ENCODE measurements around the gene HOXA11. TPM values are rescaled to one million over a fixed set of nuclear protein-coding genes. Genes with fewer than 3 reads are reported as not detected.

HOXA11 gene
- polyA plus RNA-seq, 1 experiment = 34.0 TPM

DNA sequence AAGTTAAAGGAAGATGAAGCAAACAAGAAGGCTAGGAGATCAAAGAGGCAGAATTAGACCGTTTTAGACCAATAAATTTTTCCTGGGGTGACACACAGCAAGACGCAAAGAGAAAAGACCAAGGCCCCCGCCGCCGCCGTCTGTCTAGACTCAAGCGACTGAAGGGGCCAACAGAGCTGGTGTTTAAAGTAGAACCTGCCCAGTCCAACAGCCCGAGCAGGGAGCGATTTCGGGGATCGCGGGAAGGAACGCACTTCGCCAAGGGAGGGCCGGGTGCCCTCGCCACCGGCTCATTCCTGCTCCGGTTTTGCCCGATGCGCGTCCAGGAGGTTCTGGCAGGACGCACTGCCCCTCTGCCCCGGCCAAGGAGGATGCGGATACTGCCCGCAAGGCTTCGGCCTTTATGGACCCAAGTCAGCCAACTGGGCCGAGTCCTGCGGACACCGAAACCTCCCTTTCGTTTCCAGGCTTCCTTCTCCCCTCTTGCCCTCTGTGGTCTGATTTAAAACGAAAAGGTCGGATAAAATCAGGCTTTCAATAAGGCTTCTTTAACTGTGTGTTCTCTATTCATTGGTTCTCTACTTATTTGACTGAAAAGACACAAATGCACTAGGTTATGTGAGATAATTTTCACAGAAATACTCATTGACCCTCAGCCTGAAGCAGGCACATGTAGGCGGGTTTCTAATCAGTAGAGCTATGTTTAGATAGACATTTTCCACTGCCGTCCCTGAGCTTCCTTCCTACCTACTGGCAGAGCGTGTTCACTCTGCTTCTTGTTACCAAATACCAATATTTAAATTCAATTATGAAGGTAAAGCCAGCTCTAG, 26.4 kb downstream of the HOXA11 start:
- CTCF ChIA-PET = interaction anchor here (0.9 to 1.5 kb wide), 6 partner anchors 8 to 477 kb away, joined by 3 to 7 read pairs (median 4); no protein-coding TSS in a partner anchor
- no peak overlapping the region for H3K4me3 ChIP-seq (ENCODE audit: low read depth, low read length)
- no peaks in the 10 kb centered on the region for H3K27me3 ChIP-seq (ENCODE audit: control insufficient read depth, insufficient read depth, low read length)
- TF ChIP-seq, protein P1, sequence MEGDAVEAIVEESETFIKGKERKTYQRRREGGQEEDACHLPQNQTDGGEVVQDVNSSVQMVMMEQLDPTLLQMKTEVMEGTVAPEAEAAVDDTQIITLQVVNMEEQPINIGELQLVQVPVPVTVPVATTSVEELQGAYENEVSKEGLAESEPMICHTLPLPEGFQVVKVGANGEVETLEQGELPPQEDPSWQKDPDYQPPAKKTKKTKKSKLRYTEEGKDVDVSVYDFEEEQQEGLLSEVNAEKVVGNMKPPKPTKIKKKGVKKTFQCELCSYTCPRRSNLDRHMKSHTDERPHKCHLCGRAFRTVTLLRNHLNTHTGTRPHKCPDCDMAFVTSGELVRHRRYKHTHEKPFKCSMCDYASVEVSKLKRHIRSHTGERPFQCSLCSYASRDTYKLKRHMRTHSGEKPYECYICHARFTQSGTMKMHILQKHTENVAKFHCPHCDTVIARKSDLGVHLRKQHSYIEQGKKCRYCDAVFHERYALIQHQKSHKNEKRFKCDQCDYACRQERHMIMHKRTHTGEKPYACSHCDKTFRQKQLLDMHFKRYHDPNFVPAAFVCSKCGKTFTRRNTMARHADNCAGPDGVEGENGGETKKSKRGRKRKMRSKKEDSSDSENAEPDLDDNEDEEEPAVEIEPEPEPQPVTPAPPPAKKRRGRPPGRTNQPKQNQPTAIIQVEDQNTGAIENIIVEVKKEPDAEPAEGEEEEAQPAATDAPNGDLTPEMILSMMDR (IDR thresholded peaks at IDR 0.05; ENCODE audit: insufficient read depth, low read depth, low read length) = no peak
- H3K36me3 ChIP-seq (ENCODE audit: control insufficient read depth, insufficient read depth, low read length) = peaks cover 7% of the 10 kb centered on the region
- DNase-seq (ENCODE audit: low read depth) = no peak
- POLR2A ChIA-PET = no interaction called here

DNA sequence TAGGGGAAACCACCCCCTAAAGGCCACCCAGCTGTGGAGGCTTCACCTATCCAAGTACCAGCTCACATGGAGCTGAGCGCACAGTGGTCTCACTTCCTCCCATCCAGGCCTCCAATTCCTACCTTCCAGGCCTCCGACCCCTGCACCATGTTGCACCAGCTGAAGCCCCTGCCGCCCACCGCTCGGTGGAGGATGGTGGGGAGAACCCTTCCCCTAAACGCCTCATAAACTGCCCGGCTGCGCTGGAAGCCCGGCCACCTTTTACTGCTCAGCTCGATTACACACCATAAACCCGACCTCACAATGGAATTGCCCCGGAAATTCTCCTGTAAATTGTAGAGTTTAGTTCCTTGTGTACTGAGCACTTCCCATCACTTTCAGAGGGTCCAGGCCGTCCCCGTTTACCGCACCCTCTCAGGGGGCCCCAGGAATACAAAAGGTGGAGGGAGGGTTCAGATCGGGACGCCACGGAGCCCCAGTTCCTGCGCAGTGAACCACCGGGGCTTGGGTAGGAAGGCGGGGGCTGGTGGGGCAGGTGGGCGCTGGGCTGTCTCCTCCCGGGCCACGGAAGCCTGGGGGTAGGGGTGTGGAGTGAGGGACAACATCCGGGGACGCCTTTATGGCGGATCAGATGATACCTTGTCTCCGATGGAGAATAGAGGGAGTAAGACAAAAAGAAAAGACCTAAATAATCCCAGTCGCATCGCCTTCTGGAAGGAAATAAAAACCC, 27.2 kb downstream of the HOXA11 start:
- DNase-seq (ENCODE audit: low read depth) = no peak
- Histone ChIP-seq H3K27me3 (ENCODE audit: control insufficient read depth, insufficient read depth, low read length) (no peaks in the 10 kb centered on the region), H3K4me3 (ENCODE audit: low read depth, low read length) (no peak overlapping the region), H3K36me3 (ENCODE audit: control insufficient read depth, insufficient read depth, low read length) (peaks cover 3% of the 10 kb centered on the region; the same call in 1 of the 2 replicates)
- TF ChIP-seq, protein P1 (IDR thresholded peaks at IDR 0.05; ENCODE audit: insufficient read depth, low read depth, low read length) = no peak
- POLR2A ChIA-PET = no interaction called here
- CTCF ChIA-PET = interaction anchor here (1.2 to 2.1 kb wide), 2 partner anchors 22 to 478 kb away, joined by 3 to 6 read pairs; no protein-coding TSS in a partner anchor

GRCh38 chr7:27156916-27157701, 27.9 kb downstream of the HOXA11 start:
- POLR2A ChIA-PET = interaction anchor here (0.7 to 1.0 kb wide), 2 partner anchors 14 to 28 kb away, joined by 4 to 7 read pairs; partner anchors contain the start of gene HOXA11
- Histone ChIP-seq H3K27me3 (ENCODE audit: control insufficient read depth, insufficient read depth, low read length) (no peaks in the 10 kb centered on the region), H3K4me3 (ENCODE audit: low read depth, low read length) (peak overlapping the region; percentile 74), H3K36me3 (ENCODE audit: control insufficient read depth, insufficient read depth, low read length) (peaks cover 3% of the 10 kb centered on the region; the same call in 1 of the 2 replicates)
- CTCF ChIA-PET = interaction anchor here (1.0 to 2.2 kb wide), 5 partner anchors 13 to 937 kb away, joined by 3 to 9 read pairs (median 5); partner anchors contain the start of gene HOXA5
- TF ChIP-seq, protein P1 (IDR thresholded peaks at IDR 0.05; ENCODE audit: insufficient read depth, low read depth, low read length) = no peak
- no peak for DNase-seq (ENCODE audit: low read depth)

- H3K36me3 ChIP-seq (ENCODE audit: control insufficient read depth, insufficient read depth, low read length) = no peaks in the 10 kb centered on the region
- ChIA-PET POLR2A (interaction anchor here (0.7 to 1.0 kb wide), 2 partner anchors 13 to 29 kb away, joined by 4 to 7 read pairs; partner anchors contain the start of gene HOXA11), CTCF (interaction anchor here (1.0 to 2.2 kb wide), 5 partner anchors 13 to 937 kb away, joined by 3 to 9 read pairs (median 5); partner anchors contain the start of gene HOXA5)
- no peaks in the 10 kb centered on the region for H3K27me3 ChIP-seq (ENCODE audit: control insufficient read depth, insufficient read depth, low read length)
- TF ChIP-seq, protein P1 (IDR thresholded peaks at IDR 0.05; ENCODE audit: insufficient read depth, low read depth, low read length) = no peak
- H3K4me3 ChIP-seq (ENCODE audit: low read depth, low read length) = peak within 1 kb of the TSS; percentile 74
- no peak for DNase-seq (ENCODE audit: low read depth)
Measured at GRCh38 chr7:27156508-27156898, 28.5 kb downstream of the HOXA11 start, which contains the start of gene HOXA7. HOXA7 (minus strand) TSS chr7:27156675; CDS start chr7:27156545, 130 bp downstream.
